ENCODE results near the gene ETS1. TPM values are rescaled to one million over a fixed set of nuclear protein-coding genes. Genes with fewer than 3 reads are reported as not detected.

ETS1 gene
- total RNA-seq, 4 donors from 2014 or later = 39.5 to 74.4 (median 59.7) TPM

GRCh38 chr11:128546916-128547315 lies 40.4 kb downstream of the ETS1 start:
- no peak for DNase-seq (ENCODE audit: extremely low spot score)
- Histone ChIP-seq H3K9me3 (no peaks in the 10 kb centered on the region), H3K36me3 (no peaks in the 10 kb centered on the region), H3K4me3 (no peak overlapping the region), H3K4me1 (peaks cover 49 to 58% (median 53%) of the 10 kb centered on the region in 4 donors), H3K27ac (replicated peaks in 1 of 4) (peak overlapping the region in 2 of 4 donors; percentile 66 to 78), H3K27me3 (no peaks in the 10 kb centered on the region)
- WGBS = 79% methylated on average over 2 of the region's 2 CpGs
- intact Hi-C loops (cut with DNase I) = loop anchor here (10.0 kb wide), 1 partner anchor 252 kb away; no protein-coding TSS in a partner anchor
- no peak for TF ChIP-seq POLR2AphosphoS5 (IDR thresholded peaks at IDR 0.05)
- TF ChIP-seq CTCF (IDR thresholded peaks at IDR 0.05) = no peak
- no peak for TF ChIP-seq POLR2A (IDR thresholded peaks at IDR 0.05; ENCODE audit: low read depth)
- TF ChIP-seq EP300 (IDR thresholded peaks at IDR 0.05) = no peak

GRCh38 chr11:128544471-128545051 lies 42.8 kb downstream of the ETS1 start:
- no peak for TF ChIP-seq POLR2AphosphoS5 (IDR thresholded peaks at IDR 0.05)
- TF ChIP-seq EP300 (IDR thresholded peaks at IDR 0.05) = no peak
- no peak for TF ChIP-seq POLR2A (IDR thresholded peaks at IDR 0.05; ENCODE audit: low read depth)
- TF ChIP-seq CTCF (IDR thresholded peaks at IDR 0.05) = no peak
- no peak for DNase-seq (ENCODE audit: extremely low spot score)
- peaks cover 39 to 47% (median 43%) of the 10 kb centered on the region in 4 donors for H3K4me1 ChIP-seq
- H3K9me3 ChIP-seq = no peaks in the 10 kb centered on the region
- H3K36me3 ChIP-seq = no peaks in the 10 kb centered on the region
- H3K4me3 ChIP-seq = no peak overlapping the region
- H3K27me3 ChIP-seq = no peaks in the 10 kb centered on the region
- 9% methylated on average over 7 of the region's 7 CpGs for WGBS
- H3K27ac ChIP-seq (replicated peaks in 1 of 4) = peak overlapping the region; percentile 7 to 35 (median 22)
- intact Hi-C loops (cut with DNase I) = loop anchor here (10.0 kb wide), 1 partner anchor 250 kb away; no protein-coding TSS in a partner anchor

DNA sequence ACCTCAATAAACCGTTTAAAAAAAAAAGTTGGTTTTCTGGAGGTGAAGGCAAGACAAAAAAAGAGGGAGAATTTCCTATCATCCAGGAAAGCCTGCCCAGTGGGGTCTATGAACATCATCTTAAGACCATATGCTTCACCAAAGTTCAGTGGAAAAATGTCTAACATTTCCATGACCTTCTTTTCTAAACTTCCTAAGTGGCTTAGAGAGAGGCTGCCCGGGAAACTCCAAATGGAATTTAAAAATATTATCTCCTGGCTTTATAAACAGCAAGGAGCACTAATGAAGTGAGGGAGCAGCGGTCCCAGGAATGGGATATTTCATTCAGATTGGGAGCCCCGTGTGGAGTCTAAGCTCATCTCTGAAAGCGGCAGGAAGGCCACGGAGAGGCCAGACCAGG lies 46.9 kb downstream of the ETS1 start:
- H3K36me3 ChIP-seq = no peaks in the 10 kb centered on the region
- H3K9me3 ChIP-seq = no peaks in the 10 kb centered on the region
- peaks cover 17 to 22% (median 20%) of the 10 kb centered on the region in 4 donors for H3K4me1 ChIP-seq
- WGBS = 82% methylated on average over 6 of the region's 6 CpGs
- no peak for DNase-seq (ENCODE audit: extremely low spot score)
- H3K4me3 ChIP-seq = no peak overlapping the region
- TF ChIP-seq POLR2A (IDR thresholded peaks at IDR 0.05; ENCODE audit: low read depth) (no peak), POLR2AphosphoS5 (IDR thresholded peaks at IDR 0.05) (no peak), EP300 (IDR thresholded peaks at IDR 0.05) (no peak), CTCF (IDR thresholded peaks at IDR 0.05) (no peak)
- intact Hi-C loops (cut with DNase I) = loop anchor here (10.0 kb wide), 1 partner anchor 246 kb away; no protein-coding TSS in a partner anchor
- H3K27ac ChIP-seq (replicated peaks in 1 of 4) = no peak overlapping the region
- H3K27me3 ChIP-seq = no peaks in the 10 kb centered on the region

DNA sequence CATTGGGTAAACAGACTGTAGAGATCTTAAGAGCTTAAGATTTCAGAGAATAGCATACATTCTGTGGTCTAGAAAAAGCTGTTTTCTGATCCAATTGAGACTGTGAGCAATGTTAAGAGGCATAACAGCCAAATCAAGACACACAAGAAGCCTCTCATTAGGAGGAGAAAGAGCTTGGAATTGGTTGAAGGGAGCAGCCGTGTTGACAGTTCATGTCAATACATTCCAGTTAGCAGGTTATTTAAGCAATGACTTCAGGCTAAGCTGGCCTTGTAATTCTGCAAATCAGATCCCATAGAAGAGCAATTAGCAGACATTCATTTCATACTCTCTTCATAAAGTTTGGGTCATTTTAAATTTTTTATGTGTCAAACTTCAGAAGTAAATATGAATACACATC lies 50.9 kb downstream of the ETS1 start:
- intact Hi-C loops (cut with DNase I) = no loop called here
- Histone ChIP-seq H3K9me3 (no peaks in the 10 kb centered on the region), H3K36me3 (no peaks in the 10 kb centered on the region), H3K27me3 (no peaks in the 10 kb centered on the region), H3K27ac (replicated peaks in 1 of 4) (no peak overlapping the region), H3K4me3 (no peak overlapping the region), H3K4me1 (no peaks in the 10 kb centered on the region)
- TF ChIP-seq CTCF (IDR thresholded peaks at IDR 0.05) (no peak), POLR2A (IDR thresholded peaks at IDR 0.05; ENCODE audit: low read depth) (no peak), POLR2AphosphoS5 (IDR thresholded peaks at IDR 0.05) (no peak), EP300 (IDR thresholded peaks at IDR 0.05) (no peak)
- WGBS = 90% methylated on average over 1 of the region's 1 CpG
- DNase-seq (ENCODE audit: extremely low spot score) = no peak
